Dedifferentiated amniotic fluid mesenchymal stem cell (primary cell): ENCODE results near the gene SCFD2.
"Not testable (repeated sequence)": the region's sequence is repeated elsewhere in the genome, so short reads cannot be mapped to it uniquely, and the experiment has no call there.

Source experiments
- DNase-seq: peaks from one replicate; pipeline ENCODE4 v3.0.0-alpha.2; 2016; ENCODE audit errors: extremely low spot score

The SCFD2 gene

GRCh38 chr4:53238352-53238751 lies 127.5 kb downstream of the SCFD2 start:
- DNase-seq: not testable (repeated sequence)

GRCh38 chr4:53237811-53238210 lies 128.1 kb downstream of the SCFD2 start:
- not testable (repeated sequence) for DNase-seq

GRCh38 chr4:53236624-53237023 lies 129.2 kb downstream of the SCFD2 start:
- DNase-seq: not testable (repeated sequence)

GRCh38 chr4:53235547-53235946 lies 130.3 kb downstream of the SCFD2 start:
- DNase-seq: peak; percentile 0

GRCh38 chr4:53234669-53235068 lies 131.2 kb downstream of the SCFD2 start:
- DNase-seq: peak; percentile 4

GRCh38 chr4:53234111-53234510 lies 131.8 kb downstream of the SCFD2 start:
- DNase-seq: peak; percentile 13

- peak; percentile 15 for DNase-seq
Measured at GRCh38 chr4:53233114-53233795, 132.6 kb downstream of the SCFD2 start.

- DNase-seq: no peak
Measured at GRCh38 chr4:53232371-53232770, 133.5 kb downstream of the SCFD2 start.

- peak; percentile 5 for DNase-seq
Measured at GRCh38 chr4:53228036-53228435, 137.8 kb downstream of the SCFD2 start.

GRCh38 chr4:53227451-53227850 lies 138.4 kb downstream of the SCFD2 start:
- DNase-seq: no peak

- no peak for DNase-seq
Measured at GRCh38 chr4:53221832-53222480, 143.9 kb downstream of the SCFD2 start.

GRCh38 chr4:53219148-53219547 lies 146.7 kb downstream of the SCFD2 start:
- not testable (repeated sequence) for DNase-seq

- DNase-seq: peak; percentile 13
Measured at GRCh38 chr4:53208753-53209152, 157.1 kb downstream of the SCFD2 start.

- DNase-seq: peak; percentile 14
Measured at GRCh38 chr4:53205970-53206369, 159.9 kb downstream of the SCFD2 start.

- DNase-seq: no peak
Measured at GRCh38 chr4:53199356-53199755, 166.5 kb downstream of the SCFD2 start.

GRCh38 chr4:53197772-53198142 lies 168.1 kb downstream of the SCFD2 start:
- peak; percentile 40 for DNase-seq

- peak; percentile 95 for DNase-seq
Measured at GRCh38 chr4:53196882-53197771, 168.7 kb downstream of the SCFD2 start.

GRCh38 chr4:53195815-53196661 lies 169.8 kb downstream of the SCFD2 start:
- DNase-seq: peak; percentile 40

- peak; percentile 11 for DNase-seq
Measured at GRCh38 chr4:53194727-53195126, 171.1 kb downstream of the SCFD2 start.

GRCh38 chr4:53193111-53193510 lies 172.8 kb downstream of the SCFD2 start:
- no peak for DNase-seq

- no peak for DNase-seq
Measured at GRCh38 chr4:53192496-53192895, 173.4 kb downstream of the SCFD2 start.

GRCh38 chr4:53191997-53192396 lies 173.9 kb downstream of the SCFD2 start:
- DNase-seq: no peak
